Upper lobe of right lung (tissue), 1 donor: ENCODE results near the gene MYH4. TPM values are rescaled to one million over a fixed set of nuclear protein-coding genes. Genes with fewer than 3 reads are reported as not detected.

Experiments
- ATAC-seq: fragments of 200-7000 bp; cut with Tn5 transposase; one replicate; pipeline ENCODE4 v1.9.1; 2020; ENCODE audit warnings: mild to moderate bottlenecking, moderate library complexity
- DNase-seq: peaks from one replicate; pipeline ENCODE4 v3.0.0-alpha.2; 2020
- H3K27ac ChIP-seq: fragments of 200-600 bp; one replicate; pipeline ENCODE4 v1.8.0; 2022
- H3K27me3 ChIP-seq: fragments of 200-600 bp; one replicate; pipeline ENCODE4 v1.8.0; 2022; ENCODE audit warnings: mild to moderate bottlenecking
- H3K36me3 ChIP-seq: fragments of 200-600 bp; one replicate; pipeline ENCODE4 v1.8.0; 2022
- H3K4me1 ChIP-seq: fragments of 200-600 bp; one replicate; pipeline ENCODE4 v1.8.0; 2022
- H3K4me3 ChIP-seq: fragments of 200-600 bp; one replicate; pipeline ENCODE4 v1.8.0; 2022; ENCODE audit warnings: mild to moderate bottlenecking
- H3K9me3 ChIP-seq: fragments of 200-600 bp; one replicate; pipeline ENCODE4 v1.8.0; 2022
- CTCF ChIP-seq: fragments of 200-600 bp; IDR thresholded peaks from one replicate; pipeline ENCODE4 v1.8.0; 2022; ENCODE audit warnings: antibody characterized with exemption
- intact Hi-C: fragments of 100-400 bp; cut with DNase I; formaldehyde crosslinking; loops from one replicate; pipeline ENCODE4 v1.11.0; 2022
- long read RNA-seq: library from polyadenylated mRNA; unstranded; transcript quantifications from one replicate; pipeline ENCODE4 v2.0.0, GENCODE V29; 2021
- total RNA-seq: library from RNA; stranded (reverse); fragmentation: NEBNext Ultra II Directional; extraction: Animal tissue kit (Norgen Biotek cat#: 25700); gene quantifications from one replicate; pipeline ENCODE4 v1.2.1, GENCODE V29; 2021
- donor health status: DM: no; HTN: yes; CAD: no; lungs with severe emphysema.

Gene MYH4
- total RNA-seq, result not detected
- long read RNA-seq, result 0 reads

GRCh38 chr17:10469459-10469858 lies at the start of gene MYH4:
MYH4 (minus strand) TSS chr17:10469559; CDS start chr17:10466745, 2,814 bp downstream.
- no peaks in the 10 kb centered on the region for H3K9me3 ChIP-seq
- no peak for ATAC-seq
- TF ChIP-seq CTCF, result no peak
- no peaks in the 10 kb centered on the region for H3K36me3 ChIP-seq
- no peak within 1 kb of the TSS for H3K4me3 ChIP-seq
- no peak within 1 kb of the TSS for H3K27ac ChIP-seq
- no peaks in the 10 kb centered on the region for H3K4me1 ChIP-seq
- peaks cover 4% of the 10 kb centered on the region for H3K27me3 ChIP-seq
- intact Hi-C loops, result no loop called here
- no peak for DNase-seq

- TF ChIP-seq CTCF, result no peak
- no peaks in the 10 kb centered on the region for H3K9me3 ChIP-seq
- H3K36me3 ChIP-seq, result no peaks in the 10 kb centered on the region
- no peak for ATAC-seq
- no peaks in the 10 kb centered on the region for H3K4me1 ChIP-seq
- DNase-seq, result no peak
- intact Hi-C loops, result no loop called here
- no peak within 1 kb of the TSS for H3K4me3 ChIP-seq
- no peaks in the 10 kb centered on the region for H3K27me3 ChIP-seq
- no peak within 1 kb of the TSS for H3K27ac ChIP-seq
These were observed 49.1 kb upstream of the MYH4 start, which contains the start of gene MYH1 for GRCh38 chr17:10518271-10519037. MYH1 (minus strand) TSS chr17:10518542; CDS start chr17:10516642, 1,900 bp downstream.

- ATAC-seq (no peak), DNase-seq (no peak)
- TF ChIP-seq CTCF, result no peak
- Histone ChIP-seq H3K4me1 (no peaks in the 10 kb centered on the region), H3K27me3 (no peaks in the 10 kb centered on the region), H3K9me3 (no peaks in the 10 kb centered on the region), H3K4me3 (no peak overlapping the region), H3K27ac (no peak overlapping the region), H3K36me3 (no peaks in the 10 kb centered on the region)
- intact Hi-C loops, result no loop called here
These were observed 47.3 kb upstream of the MYH4 start for GRCh38 chr17:10516638-10517037.

- DNase-seq (no peak), ATAC-seq (no peak)
- no peak for TF ChIP-seq CTCF
- Histone ChIP-seq H3K36me3 (no peaks in the 10 kb centered on the region), H3K27ac (no peak overlapping the region), H3K4me3 (no peak overlapping the region), H3K9me3 (no peaks in the 10 kb centered on the region), H3K4me1 (no peaks in the 10 kb centered on the region), H3K27me3 (no peaks in the 10 kb centered on the region)
- intact Hi-C loops, result no loop called here
These were observed 46.7 kb upstream of the MYH4 start for GRCh38 chr17:10516065-10516464.

GRCh38 chr17:10513299-10514067 lies 44.1 kb upstream of the MYH4 start:
- H3K27me3 ChIP-seq, result no peaks in the 10 kb centered on the region
- intact Hi-C loops, result no loop called here
- no peak for ATAC-seq

More at GRCh38 chr17:10513299-10514067, 44.1 kb upstream of the MYH4 start:
- H3K27ac ChIP-seq, result no peak overlapping the region
- no peaks in the 10 kb centered on the region for H3K36me3 ChIP-seq
- no peaks in the 10 kb centered on the region for H3K4me1 ChIP-seq
- no peak overlapping the region for H3K4me3 ChIP-seq
- DNase-seq, result no peak
- H3K9me3 ChIP-seq, result no peaks in the 10 kb centered on the region
- TF ChIP-seq CTCF, result no peak
